K562 (cell line): ENCODE data around the gene TMEM132D.

Experiments used
- CREB1 ChIP-seq, 2 experiments: sonication (generic) in 1 of 2; formaldehyde crosslinking in 1 of 2; IDR thresholded peaks; 2 replicates each; pipeline versions ENCODE4 v1.6.1 to v1.8.0; 2012 to 2022; ENCODE audit warnings: inconsistent platforms in 1 of 2, mild to moderate bottlenecking in 1 of 2, missing genetic modification reagents in 1 of 2, moderate library complexity in 1 of 2
- RAD21 ChIP-seq, 2 experiments: fragments of 250-450 bp in 1 of 2; fragments of 450-650 bp in 1 of 2; sonication (Bioruptor Pico) in 1 of 2; formaldehyde crosslinking in 1 of 2; IDR thresholded peaks in 1 of 2; conservative IDR thresholded peaks in 1 of 2; 2 replicates each; pipeline versions ENCODE4 v1.4.0 to v1.8.0; 2020 to 2022; ENCODE audit warnings: mild to moderate bottlenecking in 2 of 2, moderate library complexity in 1 of 2
- RFX1 ChIP-seq: fragments of 450-650 bp; IDR thresholded peaks from 2 replicates; pipeline ENCODE4 v1.6.1; 2016; ENCODE audit warnings: mild to moderate bottlenecking, moderate library complexity
- ZBTB8A ChIP-seq: fragments of 450-650 bp; IDR thresholded peaks from 2 replicates; pipeline ENCODE4 v1.6.1; 2018; ENCODE audit warnings: mild to moderate bottlenecking, moderate library complexity; ENCODE audit not compliant: partially characterized antibody
- TF ChIP-seq, protein P1 (sequence below), 3 experiments: IDR thresholded peaks in 2 of 3; conservative IDR thresholded peaks in 1 of 3; 2 replicates each; pipeline ENCODE4 v1.5.1; 2011 to 2012; ENCODE audit warnings: low read length in 3 of 3, mild to moderate bottlenecking in 3 of 3, control low read depth in 2 of 3, improper control_type of control experiment in 1 of 3, inconsistent platforms in 1 of 3, low read depth in 1 of 3, mixed read lengths in 1 of 3, moderate library complexity in 1 of 3; ENCODE audit not compliant: insufficient read depth in 2 of 3

DNA sequence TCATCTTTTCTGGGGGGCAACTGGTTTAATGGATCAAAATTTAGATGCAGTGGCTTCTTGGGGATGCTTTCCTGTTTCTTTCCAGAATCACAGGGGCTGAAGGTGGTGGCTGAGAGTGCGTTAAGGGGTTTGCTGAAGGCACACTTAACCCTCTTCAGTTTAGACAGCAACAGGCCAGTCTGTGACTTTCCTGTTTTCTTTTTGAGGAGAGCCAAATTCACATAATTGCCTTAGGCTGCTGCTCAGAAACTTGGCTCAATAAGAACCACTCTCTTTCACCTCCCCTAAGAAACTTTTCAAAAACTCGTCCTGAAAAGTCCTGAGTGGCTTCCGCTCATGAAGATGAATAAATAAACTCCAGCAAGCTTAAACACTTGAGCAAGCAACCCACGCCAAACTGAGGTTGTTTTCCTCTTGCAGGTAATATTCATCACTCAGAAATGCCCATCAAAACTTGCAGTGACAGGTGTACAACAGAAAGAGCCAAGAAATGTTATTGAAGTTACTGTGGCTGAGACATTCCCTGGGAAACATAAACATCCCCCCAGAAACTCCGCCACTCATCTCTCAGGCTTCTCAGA lies 510.4 kb downstream of the TMEM132D start:
- TF ChIP-seq, protein P1, sequence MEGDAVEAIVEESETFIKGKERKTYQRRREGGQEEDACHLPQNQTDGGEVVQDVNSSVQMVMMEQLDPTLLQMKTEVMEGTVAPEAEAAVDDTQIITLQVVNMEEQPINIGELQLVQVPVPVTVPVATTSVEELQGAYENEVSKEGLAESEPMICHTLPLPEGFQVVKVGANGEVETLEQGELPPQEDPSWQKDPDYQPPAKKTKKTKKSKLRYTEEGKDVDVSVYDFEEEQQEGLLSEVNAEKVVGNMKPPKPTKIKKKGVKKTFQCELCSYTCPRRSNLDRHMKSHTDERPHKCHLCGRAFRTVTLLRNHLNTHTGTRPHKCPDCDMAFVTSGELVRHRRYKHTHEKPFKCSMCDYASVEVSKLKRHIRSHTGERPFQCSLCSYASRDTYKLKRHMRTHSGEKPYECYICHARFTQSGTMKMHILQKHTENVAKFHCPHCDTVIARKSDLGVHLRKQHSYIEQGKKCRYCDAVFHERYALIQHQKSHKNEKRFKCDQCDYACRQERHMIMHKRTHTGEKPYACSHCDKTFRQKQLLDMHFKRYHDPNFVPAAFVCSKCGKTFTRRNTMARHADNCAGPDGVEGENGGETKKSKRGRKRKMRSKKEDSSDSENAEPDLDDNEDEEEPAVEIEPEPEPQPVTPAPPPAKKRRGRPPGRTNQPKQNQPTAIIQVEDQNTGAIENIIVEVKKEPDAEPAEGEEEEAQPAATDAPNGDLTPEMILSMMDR (IDR thresholded peaks at IDR 0.05 in 2 of 3, conservative IDR thresholded peaks at IDR 0.05 in 1 of 3; ENCODE audit: insufficient read depth in 2 of 3, low read depth in 1 of 3, low read length in 3 of 3), result no peak
- TF ChIP-seq RAD21 (CRISPR knock-in tag; conservative IDR thresholded peaks at IDR 0.05 in 1 of 2, IDR thresholded peaks at IDR 0.05 in 1 of 2), result no peak
- TF ChIP-seq CREB1 (IDR thresholded peaks at IDR 0.05), result no peak
- no peak for TF ChIP-seq CREB1 (CRISPR knock-in tag; IDR thresholded peaks at IDR 0.05)
- TF ChIP-seq RFX1, result no peak
- no peak for TF ChIP-seq ZBTB8A
